Measurements from ENCODE around the gene SLC17A1.

Gene SLC17A1

GRCh38 chr6:25764611-25765010, 67.2 kb downstream of the SLC17A1 start:
- H3K36me3 ChIP-seq (replicated peaks; ENCODE audit: low read depth, low read length): no peaks in the 10 kb centered on the region
- H3K9me3 ChIP-seq (ENCODE audit: insufficient read depth, low read length): no peaks in the 10 kb centered on the region
- no peaks in the 10 kb centered on the region for H3K27me3 ChIP-seq (ENCODE audit: low read depth, low read length)
- no peak overlapping the region for H2AFZ ChIP-seq (ENCODE audit: low read depth, low read length)
- H3K79me2 ChIP-seq (ENCODE audit: low read length): no peaks in the 10 kb centered on the region
- no peaks in the 10 kb centered on the region for H4K20me1 ChIP-seq (ENCODE audit: insufficient read depth, low read length)
- TF ChIP-seq CTCF (IDR thresholded peaks at IDR 0.05; ENCODE audit: low read depth, low read length) (no peak), EZH2phosphoT487 (IDR thresholded peaks at IDR 0.05; ENCODE audit: low read depth) (no peak)
- H3K4me1 ChIP-seq (ENCODE audit: low read length): no peaks in the 10 kb centered on the region
- H3K4me3 ChIP-seq (ENCODE audit: low read length): no peak overlapping the region
- H3K27ac ChIP-seq (ENCODE audit: low read length): no peak overlapping the region
- H3K9ac ChIP-seq (ENCODE audit: low read length): no peak overlapping the region
- H3K4me2 ChIP-seq (ENCODE audit: low read length): no peak overlapping the region

GRCh38 chr6:25757936-25758642, 73.8 kb downstream of the SLC17A1 start:
- Histone ChIP-seq H3K27ac (ENCODE audit: low read length) (no peak overlapping the region), H3K36me3 (replicated peaks; ENCODE audit: low read depth, low read length) (no peaks in the 10 kb centered on the region), H2AFZ (ENCODE audit: low read depth, low read length) (no peak overlapping the region), H3K9ac (ENCODE audit: low read length) (no peak overlapping the region), H3K4me2 (ENCODE audit: low read length) (no peak overlapping the region), H3K4me3 (ENCODE audit: low read length) (no peak overlapping the region), H4K20me1 (ENCODE audit: insufficient read depth, low read length) (no peaks in the 10 kb centered on the region), H3K79me2 (ENCODE audit: low read length) (no peaks in the 10 kb centered on the region), H3K27me3 (ENCODE audit: low read depth, low read length) (no peaks in the 10 kb centered on the region), H3K4me1 (ENCODE audit: low read length) (no peaks in the 10 kb centered on the region), H3K9me3 (ENCODE audit: insufficient read depth, low read length) (no peaks in the 10 kb centered on the region)
- TF ChIP-seq CTCF (IDR thresholded peaks at IDR 0.05; ENCODE audit: low read depth, low read length): no peak
- no peak for TF ChIP-seq EZH2phosphoT487 (IDR thresholded peaks at IDR 0.05; ENCODE audit: low read depth)

GRCh38 chr6:25756382-25757363, 75.2 kb downstream of the SLC17A1 start:
- TF ChIP-seq EZH2phosphoT487 (IDR thresholded peaks at IDR 0.05; ENCODE audit: low read depth): no peak
- TF ChIP-seq CTCF (IDR thresholded peaks at IDR 0.05; ENCODE audit: low read depth, low read length): no peak
- Histone ChIP-seq H3K79me2 (ENCODE audit: low read length) (no peaks in the 10 kb centered on the region), H3K27ac (ENCODE audit: low read length) (no peak overlapping the region), H3K36me3 (replicated peaks; ENCODE audit: low read depth, low read length) (no peaks in the 10 kb centered on the region), H2AFZ (ENCODE audit: low read depth, low read length) (no peak overlapping the region), H3K4me3 (ENCODE audit: low read length) (no peak overlapping the region), H3K27me3 (ENCODE audit: low read depth, low read length) (no peaks in the 10 kb centered on the region), H3K4me2 (ENCODE audit: low read length) (no peak overlapping the region), H3K4me1 (ENCODE audit: low read length) (no peaks in the 10 kb centered on the region), H4K20me1 (ENCODE audit: insufficient read depth, low read length) (no peaks in the 10 kb centered on the region), H3K9ac (ENCODE audit: low read length) (no peak overlapping the region), H3K9me3 (ENCODE audit: insufficient read depth, low read length) (no peaks in the 10 kb centered on the region)

GRCh38 chr6:25755483-25755882, 76.4 kb downstream of the SLC17A1 start:
- H4K20me1 ChIP-seq (ENCODE audit: insufficient read depth, low read length): no peaks in the 10 kb centered on the region
- H2AFZ ChIP-seq (ENCODE audit: low read depth, low read length): no peak overlapping the region
- no peaks in the 10 kb centered on the region for H3K9me3 ChIP-seq (ENCODE audit: insufficient read depth, low read length)
- no peak overlapping the region for H3K9ac ChIP-seq (ENCODE audit: low read length)
- no peak overlapping the region for H3K4me3 ChIP-seq (ENCODE audit: low read length)
- no peaks in the 10 kb centered on the region for H3K36me3 ChIP-seq (replicated peaks; ENCODE audit: low read depth, low read length)
- peaks cover under 1% of the 10 kb centered on the region; the same call in 1 of the 2 replicates for H3K4me1 ChIP-seq (ENCODE audit: low read length)
- TF ChIP-seq CTCF (IDR thresholded peaks at IDR 0.05; ENCODE audit: low read depth, low read length) (no peak), EZH2phosphoT487 (IDR thresholded peaks at IDR 0.05; ENCODE audit: low read depth) (no peak)
- H3K27ac ChIP-seq (ENCODE audit: low read length): no peak overlapping the region
- no peaks in the 10 kb centered on the region for H3K27me3 ChIP-seq (ENCODE audit: low read depth, low read length)
- no peaks in the 10 kb centered on the region for H3K79me2 ChIP-seq (ENCODE audit: low read length)
- H3K4me2 ChIP-seq (ENCODE audit: low read length): no peak overlapping the region
